Amygdala (tissue), 56 donors: ENCODE results near the gene TMPRSS7.
A peak's percentile ranks its signal among the peaks of the same experiment; 100 is the strongest.
"Not testable (repeated sequence)": the region's sequence is repeated elsewhere in the genome, so short reads cannot be mapped to it uniquely, and the experiment has no call there.

Experiments used
- DNase-seq, 56 donors: peaks; one replicate each; lab custom pipeline; 2025; lab: John Stamatoyannopoulos, UW

Gene TMPRSS7

DNA sequence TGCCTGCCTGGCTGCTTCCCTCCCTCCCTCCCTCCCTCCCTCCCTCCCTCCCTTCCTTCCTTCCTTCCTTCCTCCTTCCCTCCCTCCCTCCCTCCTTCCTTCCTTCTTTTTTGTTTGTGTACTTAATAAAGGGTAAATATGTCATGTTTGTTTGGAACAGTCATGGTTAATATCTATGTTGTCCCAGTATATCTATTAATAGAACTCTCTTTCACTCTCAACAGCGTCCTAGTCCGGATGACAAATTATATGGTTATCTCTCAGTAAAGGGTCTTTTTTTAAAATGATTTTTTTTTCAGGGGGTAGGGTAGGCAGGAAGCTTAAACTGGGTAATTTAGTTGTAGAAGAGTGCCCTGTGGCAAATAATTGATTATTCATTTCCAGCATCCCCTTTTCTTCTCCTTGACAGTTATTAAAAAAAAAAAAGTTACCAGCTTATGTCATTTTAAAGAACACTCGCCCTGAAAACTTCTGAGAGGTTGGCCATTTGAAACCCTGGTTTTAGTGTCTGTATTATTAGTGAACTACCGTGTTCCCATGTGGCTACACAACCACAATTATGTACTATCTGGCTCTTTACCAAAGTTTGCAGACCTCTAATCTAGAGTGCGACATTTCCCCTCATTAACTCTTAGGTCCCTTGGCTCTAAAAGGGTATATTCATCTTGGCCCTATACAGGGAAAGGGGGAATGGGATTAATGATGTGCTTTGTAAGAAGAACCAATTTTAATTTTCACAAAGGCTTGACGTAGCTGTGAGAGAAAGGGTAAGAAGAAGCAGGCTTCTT, 22.1 kb upstream of the TMPRSS7 start:
- DNase-seq = no peak

DNA sequence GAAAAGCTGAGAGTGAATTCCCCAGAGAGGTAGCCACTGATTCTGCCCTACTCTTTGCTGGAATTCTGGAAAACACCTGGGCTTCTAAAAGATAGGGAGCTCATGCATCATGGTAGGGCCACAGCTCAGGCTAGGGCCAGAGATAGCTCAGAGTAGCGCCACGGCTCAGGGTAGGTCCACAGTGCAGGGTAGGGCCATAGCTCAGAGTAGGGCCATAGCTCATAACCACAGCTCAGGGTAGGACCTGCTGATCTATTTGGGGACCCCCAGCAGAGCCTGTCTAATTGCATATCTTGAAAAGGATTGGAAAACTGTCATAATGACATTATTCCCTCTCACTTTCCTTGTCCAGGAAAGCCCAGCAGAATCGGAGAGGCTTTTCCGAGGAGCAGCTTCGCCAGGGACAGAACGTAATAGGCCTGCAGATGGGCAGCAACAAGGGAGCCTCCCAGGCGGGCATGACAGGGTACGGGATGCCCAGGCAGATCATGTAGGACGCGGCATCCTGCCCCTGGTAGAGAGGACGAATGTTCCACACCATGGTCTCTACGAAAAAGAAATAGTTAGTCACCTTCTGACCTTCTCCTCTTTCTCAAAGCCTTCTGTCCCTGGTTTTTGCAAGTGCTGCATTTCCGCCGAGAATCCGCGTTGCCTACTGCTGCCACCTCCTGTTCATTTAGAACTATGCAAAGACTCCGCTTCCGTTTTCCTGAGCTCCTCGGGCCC, 21.3 kb upstream of the TMPRSS7 start:
- peak in 42 of 56 donors; percentile 6 to 71 (median 41) for DNase-seq

DNA sequence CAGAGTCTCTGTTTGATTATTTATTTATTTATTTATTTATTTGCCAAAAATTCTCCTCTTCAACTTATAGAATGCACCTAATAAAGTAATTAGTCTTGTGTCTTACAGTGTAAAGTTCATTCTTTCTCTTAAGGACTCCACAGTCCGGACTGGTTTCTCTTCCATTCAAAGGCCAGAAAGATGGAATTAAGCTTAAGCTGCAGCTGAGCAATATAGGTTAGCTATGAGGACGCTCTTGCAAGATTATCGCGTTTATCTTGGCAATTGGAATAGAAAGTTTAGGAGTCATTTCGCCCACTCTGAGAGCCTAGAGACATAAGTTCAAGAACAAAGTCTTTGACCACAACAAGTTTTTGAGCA, 20.8 kb upstream of the TMPRSS7 start:
- DNase-seq = no peak

- no peak for DNase-seq
Measured at GRCh38 chr3:112017091-112017490, 17.4 kb upstream of the TMPRSS7 start.

DNA sequence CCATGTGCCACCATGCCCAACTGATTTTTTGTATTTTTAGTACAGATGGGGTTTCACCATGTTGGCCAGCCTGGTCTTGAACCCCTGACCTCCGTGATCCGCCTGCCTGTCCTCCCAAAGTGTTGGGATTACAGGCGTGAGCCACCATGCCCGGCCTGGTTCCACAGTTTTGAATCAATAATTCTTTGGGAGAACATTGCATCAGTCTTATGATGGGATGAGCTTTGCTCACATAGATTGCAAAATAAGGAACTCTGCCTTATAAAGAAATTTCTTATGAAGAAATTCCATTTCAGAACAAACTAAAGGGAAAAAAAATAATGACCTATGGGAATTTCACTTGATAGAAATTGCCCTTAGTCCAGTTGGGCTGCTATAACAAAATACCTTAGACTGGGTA, 15.8 kb upstream of the TMPRSS7 start:
- no peak for DNase-seq

GRCh38 chr3:112019716-112020115, 14.8 kb upstream of the TMPRSS7 start:
- DNase-seq = no peak

DNA sequence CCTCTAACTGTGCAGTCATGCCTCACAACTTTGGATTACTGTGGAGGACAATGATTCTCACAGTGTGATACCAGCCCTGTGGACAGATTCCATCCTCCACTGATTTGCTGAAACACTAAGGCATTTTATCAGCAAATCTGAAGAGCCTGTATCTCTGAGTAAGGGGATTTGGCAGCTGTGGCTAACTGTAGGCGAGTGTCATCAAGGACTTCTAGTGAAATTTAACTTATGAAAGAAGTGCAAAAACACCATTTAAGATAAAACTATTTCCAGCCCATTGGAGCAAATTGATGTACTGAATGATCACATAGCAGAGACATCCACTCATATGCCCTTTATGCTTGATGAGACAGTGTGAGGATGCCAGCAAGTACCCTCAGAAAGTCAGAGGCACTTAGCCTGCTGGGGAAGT, 13.9 kb upstream of the TMPRSS7 start:
- no peak for DNase-seq

DNA sequence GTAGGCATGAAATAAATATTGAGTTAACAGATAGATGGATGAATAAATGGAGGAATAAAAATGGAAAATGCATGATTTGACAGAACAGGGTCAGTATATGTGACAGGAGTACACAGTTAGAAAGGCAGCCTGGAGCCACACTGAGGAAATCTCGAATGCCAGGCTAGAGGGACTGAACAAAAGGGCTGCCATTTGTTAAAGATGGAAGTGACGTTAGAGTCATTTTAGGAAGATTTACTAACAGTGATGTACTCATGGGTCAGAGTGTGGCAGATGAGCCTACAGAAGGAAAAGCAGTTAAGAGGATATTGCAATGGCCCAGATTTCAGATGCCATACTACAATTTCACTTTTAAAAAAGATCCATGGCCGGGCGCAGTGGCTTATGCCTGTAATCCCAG, 7.4 kb upstream of the TMPRSS7 start:
- DNase-seq = no peak

- DNase-seq = no peak
Measured at GRCh38 chr3:112027826-112028225, 6.7 kb upstream of the TMPRSS7 start.

DNA sequence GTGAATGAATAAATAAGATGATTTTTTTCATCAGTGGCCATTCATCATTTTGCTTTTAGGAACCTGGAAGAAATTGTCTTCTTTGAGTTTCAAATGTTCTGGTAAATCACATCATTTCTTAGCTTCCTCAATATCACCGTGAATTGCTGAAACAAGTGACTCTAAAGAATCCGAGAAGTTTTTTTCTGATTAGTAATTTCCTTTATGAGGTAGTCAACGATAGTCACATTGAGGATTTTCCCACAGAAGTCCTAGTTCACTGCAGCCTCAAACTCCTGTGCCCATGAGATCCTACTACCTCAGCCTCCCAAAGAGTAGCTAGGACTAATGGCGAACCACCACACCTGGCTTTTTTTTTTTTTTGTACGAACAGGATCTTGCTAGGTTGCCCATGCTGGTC, 3.6 kb upstream of the TMPRSS7 start:
- DNase-seq = no peak

GRCh38 chr3:112032098-112032731, 2.3 kb upstream of the TMPRSS7 start:
- DNase-seq = no peak

GRCh38 chr3:112035241-112035640, 705 bp downstream of the TMPRSS7 start:
- DNase-seq = no peak

DNA sequence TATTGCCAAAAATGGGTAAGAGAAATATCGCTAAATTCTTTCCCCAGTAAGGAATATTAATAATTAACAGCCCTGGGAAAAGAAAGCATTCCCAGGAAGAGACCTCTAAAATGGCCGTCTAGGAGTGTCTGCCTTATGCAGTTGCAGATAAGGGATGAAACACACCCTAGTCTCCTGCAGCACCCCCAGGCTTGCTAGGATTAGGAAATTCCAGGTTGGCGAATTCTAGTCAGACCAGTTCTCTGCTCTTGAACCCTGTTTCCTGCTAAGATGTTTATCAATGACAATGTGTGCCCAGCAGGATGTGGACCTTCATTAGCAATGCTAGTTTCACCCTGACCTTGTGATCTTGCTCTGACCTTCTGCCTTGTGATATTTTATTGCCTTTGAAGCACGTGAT, 2.7 kb downstream of the TMPRSS7 start:
- DNase-seq = not testable (repeated sequence)

DNA sequence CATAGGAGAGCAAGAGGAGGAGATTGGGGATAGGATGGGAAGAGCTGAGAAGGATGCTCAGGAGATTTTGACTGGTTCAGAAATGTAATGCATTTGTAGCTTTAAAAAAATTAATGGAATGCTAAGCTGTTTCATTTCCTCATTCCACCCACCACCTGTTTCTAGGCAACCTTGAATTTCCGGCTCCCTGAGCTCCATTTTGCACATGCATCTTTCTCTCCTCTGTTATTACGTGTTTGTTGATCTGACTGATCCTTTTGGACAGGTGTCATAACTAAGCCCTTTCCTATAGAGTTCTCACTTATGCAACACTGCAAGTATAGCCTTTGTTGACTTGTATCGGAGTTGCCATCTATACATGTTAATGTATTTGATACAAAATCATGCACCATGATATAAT, 4.3 kb downstream of the TMPRSS7 start:
- DNase-seq = peak in 5 of 56 donors; percentile 4 to 25 (median 8)

- no peak for DNase-seq
Measured at GRCh38 chr3:112041321-112041720, 6.8 kb downstream of the TMPRSS7 start.

GRCh38 chr3:112042842-112043280, 8.3 kb downstream of the TMPRSS7 start:
- DNase-seq = peak in 1 of 56 donors; percentile 13

DNA sequence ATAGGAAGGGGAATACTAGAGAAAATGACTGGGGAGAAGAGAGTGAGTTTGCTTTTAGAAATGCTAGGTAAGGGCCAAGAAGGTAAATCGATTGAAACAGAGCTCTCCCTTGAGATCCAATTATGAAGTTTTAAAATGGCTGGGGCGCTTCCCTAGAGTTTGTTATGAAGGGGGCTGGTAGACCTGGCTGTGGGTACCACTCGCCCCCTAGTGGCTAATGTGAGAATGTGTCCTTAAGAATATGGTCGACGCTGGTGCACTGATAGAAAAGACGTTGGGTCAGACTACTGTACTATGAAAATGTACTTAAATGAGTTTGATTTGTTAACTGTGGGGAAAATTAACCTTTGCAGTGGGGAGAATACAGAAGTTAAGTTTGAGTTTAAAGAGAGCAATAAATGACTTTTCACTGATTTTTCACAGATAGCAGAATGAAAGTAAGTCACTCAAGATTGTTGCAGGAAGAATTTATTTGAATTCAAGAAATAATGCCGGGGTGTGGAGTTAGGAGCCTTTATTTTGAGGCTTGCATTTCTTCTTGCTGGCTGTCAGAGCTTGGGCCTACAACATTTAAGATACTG, 9.2 kb downstream of the TMPRSS7 start:
- peak in 36 of 56 donors; percentile 2 to 65 (median 10) for DNase-seq

- DNase-seq = no peak
Measured at GRCh38 chr3:112046599-112046998, 12.1 kb downstream of the TMPRSS7 start.

DNA sequence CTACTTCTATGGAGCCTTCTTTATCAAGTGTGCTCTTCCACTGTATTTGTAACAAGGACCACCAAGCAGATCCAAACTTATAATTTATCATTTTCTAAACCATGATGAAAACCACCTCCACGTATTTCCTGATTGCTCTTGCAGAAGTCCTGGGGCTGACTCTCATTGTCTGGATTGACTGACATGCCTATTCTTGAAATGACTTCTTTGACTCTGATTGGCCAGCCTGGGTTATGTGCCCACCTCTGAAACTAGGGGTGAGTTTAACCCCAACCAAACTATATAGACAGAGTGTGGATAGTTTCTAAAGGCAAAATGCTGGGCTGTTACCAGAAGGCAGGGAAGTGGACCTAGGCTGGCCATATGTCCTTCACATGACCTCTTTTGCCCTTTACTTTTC, 12.7 kb downstream of the TMPRSS7 start:
- no peak for DNase-seq

DNA sequence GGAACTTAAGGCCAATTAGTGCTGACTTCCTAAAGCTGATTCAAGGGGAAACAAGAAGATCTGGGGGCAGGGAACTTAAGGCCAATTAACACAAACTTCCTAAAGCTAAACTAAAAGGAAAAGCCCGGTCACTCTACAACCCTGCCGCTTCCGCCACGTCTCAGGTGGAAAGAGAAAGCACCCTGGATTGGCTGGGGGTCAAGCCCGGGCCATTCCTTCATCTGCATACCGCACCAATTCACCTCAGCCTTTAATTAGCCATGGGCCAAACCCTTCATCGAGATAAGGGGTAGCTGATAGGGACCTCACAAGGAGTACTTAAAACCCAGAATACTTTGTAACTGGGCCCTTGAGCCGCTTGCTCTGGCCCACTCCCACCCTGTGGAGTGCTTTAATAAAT, 14.4 kb downstream of the TMPRSS7 start:
- DNase-seq = no peak

DNA sequence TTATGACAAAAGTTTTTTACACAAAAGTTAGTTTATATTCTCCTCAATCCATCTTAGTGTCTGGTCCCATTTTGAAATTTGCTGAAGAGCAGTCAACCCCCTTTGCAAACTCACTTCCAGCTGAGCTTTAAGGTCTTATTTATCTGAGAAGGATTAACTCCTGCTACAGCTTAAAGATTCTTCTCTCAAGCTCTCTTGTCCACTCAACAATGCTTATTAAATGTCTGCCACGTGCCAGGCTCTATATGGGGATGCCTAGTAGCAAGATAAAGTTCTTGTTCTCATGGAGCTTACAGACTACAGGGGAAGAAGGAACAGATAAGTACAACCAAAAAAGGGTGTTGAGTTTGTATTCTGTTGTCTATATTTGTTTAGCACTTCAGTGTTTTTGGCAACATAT, 18.7 kb downstream of the TMPRSS7 start:
- DNase-seq = no peak
